Measurements from ENCODE around the gene HTR5A.

DNA sequence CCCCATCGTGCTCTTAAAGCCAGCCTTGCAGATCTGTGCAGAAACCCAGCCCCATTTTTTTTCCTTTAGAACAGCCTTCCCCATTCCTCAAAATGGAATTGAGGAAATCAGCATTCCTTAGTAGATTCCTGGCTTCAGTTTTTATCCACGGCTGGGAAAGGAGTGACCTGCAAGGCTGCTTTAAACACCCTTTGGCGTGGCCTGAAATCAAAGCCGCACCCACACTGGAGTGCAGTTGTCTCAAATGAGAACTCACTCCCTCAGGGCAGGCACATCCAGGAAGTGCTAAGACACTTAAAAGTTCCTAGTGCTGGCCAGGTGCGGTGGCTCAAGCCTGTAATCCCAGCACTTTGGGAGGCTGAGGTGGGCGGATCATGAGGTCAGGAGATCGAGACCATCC is 34.8 kb downstream of the HTR5A start:
- TF ChIP-seq EZH2 (IDR thresholded peaks at IDR 0.05; ENCODE audit: borderline replicate concordance, low read depth, low read length, severe bottlenecking), result no peak
- TF ChIP-seq CTCF (IDR thresholded peaks at IDR 0.05; ENCODE audit: borderline replicate concordance, extremely low read depth, low read length, poor library complexity, severe bottlenecking), result no peak
